Fibroblast of lung (primary cell): ENCODE results near the gene SLC7A14. TPM values are rescaled to one million over a fixed set of nuclear protein-coding genes. Genes with fewer than 3 reads are reported as not detected.

Source experiments
- DNase-seq, 2 donors: peaks; one replicate each; pipeline versions ENCODE4 v3.0.0 to v3.0.0-alpha.2; 2010; ENCODE audit warnings: low read depth in 2 of 2
- H2AFZ ChIP-seq: 2 replicates; pipeline ENCODE4 v1.5.1; 2012; ENCODE audit warnings: low read length, control low read depth, inconsistent platforms
- H3K27ac ChIP-seq: 2 replicates; pipeline ENCODE4 v1.5.1; 2011; ENCODE audit warnings: low read length, control low read depth; ENCODE audit not compliant: insufficient read depth
- H3K27me3 ChIP-seq: 2 replicates; pipeline ENCODE4 v1.5.1; 2011; ENCODE audit warnings: mild to moderate bottlenecking, low read length; ENCODE audit not compliant: control insufficient read depth, insufficient read depth
- H3K36me3 ChIP-seq: 2 replicates; pipeline ENCODE4 v1.5.1; 2011; ENCODE audit warnings: low read length; ENCODE audit not compliant: control insufficient read depth, insufficient read depth
- H3K4me1 ChIP-seq: 2 replicates; pipeline ENCODE4 v1.5.1; 2011; ENCODE audit warnings: low read length; ENCODE audit not compliant: control insufficient read depth, insufficient read depth; ENCODE audit errors: extremely low read depth
- H3K4me2 ChIP-seq: 2 replicates; pipeline ENCODE4 v1.5.1; 2011; ENCODE audit warnings: low read length, control low read depth; ENCODE audit not compliant: insufficient read depth; ENCODE audit errors: extremely low read depth
- H3K4me3 ChIP-seq, 4 experiments: fragments of 200-600 bp in 1 of 4; sonication (generic) in 1 of 4; replicated peaks in 1 of 4; 2 replicates each; pipeline ENCODE4 v1.5.1; 2011 to 2016; ENCODE audit warnings: low read length in 4 of 4, low read depth in 3 of 4, mild to moderate bottlenecking in 3 of 4, control low read depth in 2 of 4, inconsistent platforms in 1 of 4, mixed read lengths in 1 of 4; ENCODE audit not compliant: insufficient read depth in 1 of 4; ENCODE audit errors: control extremely low read depth in 1 of 4
- H3K79me2 ChIP-seq: 2 replicates; pipeline ENCODE4 v1.5.1; 2012; ENCODE audit warnings: mild to moderate bottlenecking, low read length, inconsistent platforms; ENCODE audit not compliant: control insufficient read depth, insufficient read depth
- H3K9ac ChIP-seq: 2 replicates; pipeline ENCODE4 v1.5.1; 2011; ENCODE audit warnings: mild to moderate bottlenecking, low read length, control low read depth; ENCODE audit not compliant: insufficient read depth
- H3K9me3 ChIP-seq: 2 replicates; pipeline ENCODE4 v1.5.1; 2012; ENCODE audit warnings: low read depth, low read length; ENCODE audit not compliant: control insufficient read depth, insufficient read depth
- H4K20me1 ChIP-seq: 2 replicates; pipeline ENCODE4 v1.5.1; 2011; ENCODE audit warnings: low read length; ENCODE audit not compliant: control insufficient read depth, insufficient read depth; ENCODE audit errors: extremely low read depth
- EZH2 ChIP-seq: IDR thresholded peaks from 2 replicates; pipeline ENCODE4 v1.5.1; 2012; ENCODE audit warnings: low read length, control low read depth, mild to moderate bottlenecking; ENCODE audit errors: missing control alignments
- polyA plus RNA-seq, 2 donors: library from polyadenylated mRNA; depleted of rRNA in 1 of 2; stranded (reverse) in 1 of 2; unstranded in 1 of 2; fragments of >200 nt; gene quantifications; 2 replicates each; pipeline ENCODE4 v1.2.1, GENCODE V29; 2011 to 2012; ENCODE audit warnings: missing spikeins in 1 of 2
- total RNA-seq: library from RNA; depleted of rRNA; stranded (reverse); fragments of >200 nt; gene quantifications from 2 replicates; pipeline ENCODE4 v1.2.1, GENCODE V29; 2014
- TF ChIP-seq, protein P1 (sequence below), 2 donors: IDR thresholded peaks in 1 of 2; conservative IDR thresholded peaks in 1 of 2; 1 replicate in 1 of 2; 2 replicates in 1 of 2; pipeline ENCODE4 v1.5.1; 2011 to 2012; ENCODE audit warnings: low read length in 2 of 2, control low read depth in 1 of 2, inconsistent platforms in 1 of 2, low read depth in 1 of 2, mild to moderate bottlenecking in 1 of 2

SLC7A14 gene
- total and polyA plus RNA-seq, 2 donors (not counting 1 experiment from before 2014, with no cell fraction given) = 1.3 to 3.4 TPM

DNA sequence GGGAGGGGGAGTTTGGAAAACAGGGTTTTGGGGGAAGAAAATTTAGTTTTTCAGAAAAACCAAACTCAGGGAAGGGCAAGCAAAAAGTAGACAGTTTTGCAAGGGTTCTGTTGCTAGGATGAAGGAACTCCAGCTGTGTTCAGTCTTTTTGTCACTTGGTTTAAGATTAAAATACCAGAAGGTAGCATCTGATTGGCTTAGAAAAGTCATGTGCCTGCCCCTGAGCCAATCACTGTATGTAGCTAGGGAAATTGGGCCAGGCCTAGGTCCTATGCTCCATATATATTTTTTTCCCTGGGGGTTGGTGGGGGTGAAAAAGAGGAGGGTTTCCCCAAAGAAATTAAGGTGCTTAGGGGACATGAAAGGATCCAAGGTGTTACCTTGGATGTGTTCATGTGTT is 142.9 kb downstream of the SLC7A14 start:
- peaks cover 4% of the 10 kb centered on the region for H3K36me3 ChIP-seq
- H2AFZ ChIP-seq = no peak overlapping the region
- no peak overlapping the region for H3K4me2 ChIP-seq
- peaks cover 5% of the 10 kb centered on the region for H3K4me1 ChIP-seq
- no peaks in the 10 kb centered on the region for H3K9me3 ChIP-seq
- H3K27ac ChIP-seq = no peak overlapping the region
- peak in 1 of 2 donors; percentile 59 for DNase-seq
- H3K9ac ChIP-seq = no peak overlapping the region
- no peak for TF ChIP-seq EZH2
- TF ChIP-seq, protein P1, sequence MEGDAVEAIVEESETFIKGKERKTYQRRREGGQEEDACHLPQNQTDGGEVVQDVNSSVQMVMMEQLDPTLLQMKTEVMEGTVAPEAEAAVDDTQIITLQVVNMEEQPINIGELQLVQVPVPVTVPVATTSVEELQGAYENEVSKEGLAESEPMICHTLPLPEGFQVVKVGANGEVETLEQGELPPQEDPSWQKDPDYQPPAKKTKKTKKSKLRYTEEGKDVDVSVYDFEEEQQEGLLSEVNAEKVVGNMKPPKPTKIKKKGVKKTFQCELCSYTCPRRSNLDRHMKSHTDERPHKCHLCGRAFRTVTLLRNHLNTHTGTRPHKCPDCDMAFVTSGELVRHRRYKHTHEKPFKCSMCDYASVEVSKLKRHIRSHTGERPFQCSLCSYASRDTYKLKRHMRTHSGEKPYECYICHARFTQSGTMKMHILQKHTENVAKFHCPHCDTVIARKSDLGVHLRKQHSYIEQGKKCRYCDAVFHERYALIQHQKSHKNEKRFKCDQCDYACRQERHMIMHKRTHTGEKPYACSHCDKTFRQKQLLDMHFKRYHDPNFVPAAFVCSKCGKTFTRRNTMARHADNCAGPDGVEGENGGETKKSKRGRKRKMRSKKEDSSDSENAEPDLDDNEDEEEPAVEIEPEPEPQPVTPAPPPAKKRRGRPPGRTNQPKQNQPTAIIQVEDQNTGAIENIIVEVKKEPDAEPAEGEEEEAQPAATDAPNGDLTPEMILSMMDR (conservative IDR thresholded peaks at IDR 0.05 in 1 of 2, IDR thresholded peaks at IDR 0.05 in 1 of 2; ENCODE audit: low read depth in 1 of 2, low read length in 2 of 2) = no peak
- no peak overlapping the region for H3K4me3 ChIP-seq
- H3K79me2 ChIP-seq = no peaks in the 10 kb centered on the region
- H4K20me1 ChIP-seq = no peaks in the 10 kb centered on the region
- no peaks in the 10 kb centered on the region for H3K27me3 ChIP-seq

DNA sequence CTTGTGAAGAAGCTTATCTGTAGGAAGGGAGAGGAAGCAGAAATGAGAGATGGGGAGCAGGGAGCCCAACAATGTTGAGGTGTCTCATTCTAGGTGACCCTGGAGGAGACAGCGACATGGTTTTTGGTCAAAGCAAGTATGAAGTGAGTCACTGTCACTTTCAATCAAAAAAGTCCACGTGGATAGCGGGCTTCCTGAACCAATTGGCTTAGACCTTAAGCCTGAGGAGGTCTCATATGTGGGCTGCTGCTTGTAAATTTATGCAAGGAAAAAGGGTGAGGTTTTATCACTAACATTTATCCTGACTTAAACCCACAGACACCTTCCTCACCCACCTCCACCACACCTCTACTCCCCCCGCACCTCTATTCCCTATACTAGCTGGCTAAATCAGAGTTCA is 144.5 kb downstream of the SLC7A14 start:
- H3K4me2 ChIP-seq = no peak overlapping the region

DNA sequence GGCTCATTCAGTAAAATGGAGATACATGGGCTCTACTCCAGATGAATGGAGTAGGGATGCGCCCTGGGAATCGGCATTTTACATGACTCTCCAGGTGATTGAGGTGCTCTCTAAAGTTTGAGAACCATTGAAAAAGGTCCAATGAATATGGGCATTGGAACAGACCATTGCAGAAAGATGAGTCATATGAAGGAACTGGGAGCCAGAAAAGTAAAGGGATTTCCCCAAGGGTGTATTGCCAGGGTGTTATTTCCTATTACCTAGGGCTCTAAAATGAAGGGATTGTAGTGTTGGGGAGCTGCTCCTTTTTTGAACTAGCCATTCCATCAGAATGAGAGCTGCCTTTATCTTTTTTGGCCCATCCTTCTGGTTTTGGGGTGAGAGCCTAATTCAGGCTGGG is 145.5 kb downstream of the SLC7A14 start:
- H3K4me3 ChIP-seq = no peak overlapping the region
- H3K4me2 ChIP-seq = no peak overlapping the region
- DNase-seq = peak in 1 of 2 donors; percentile 57

More for the DNA sequence above, 144.5 kb downstream of the SLC7A14 start:
- Histone ChIP-seq H3K36me3 (peaks cover 8% of the 10 kb centered on the region), H3K79me2 (no peaks in the 10 kb centered on the region), H3K9me3 (no peaks in the 10 kb centered on the region), H3K27ac (no peak overlapping the region), H3K4me3 (no peak overlapping the region), H3K4me1 (peaks cover 6% of the 10 kb centered on the region), H3K9ac (no peak overlapping the region), H2AFZ (no peak overlapping the region), H3K27me3 (no peaks in the 10 kb centered on the region), H4K20me1 (no peaks in the 10 kb centered on the region)
- DNase-seq = no peak
- TF ChIP-seq EZH2 = no peak
- TF ChIP-seq, protein P1 (conservative IDR thresholded peaks at IDR 0.05 in 1 of 2, IDR thresholded peaks at IDR 0.05 in 1 of 2; ENCODE audit: low read depth in 1 of 2, low read length in 2 of 2) = no peak

More for the DNA sequence above, 145.5 kb downstream of the SLC7A14 start:
- Histone ChIP-seq H3K27me3 (no peaks in the 10 kb centered on the region), H3K4me1 (peaks cover 6% of the 10 kb centered on the region), H3K27ac (no peak overlapping the region), H3K9me3 (no peaks in the 10 kb centered on the region), H4K20me1 (no peaks in the 10 kb centered on the region), H3K79me2 (no peaks in the 10 kb centered on the region), H2AFZ (no peak overlapping the region), H3K36me3 (peaks cover 13% of the 10 kb centered on the region), H3K9ac (no peak overlapping the region)
- TF ChIP-seq EZH2 = no peak
- TF ChIP-seq, protein P1 (conservative IDR thresholded peaks at IDR 0.05 in 1 of 2, IDR thresholded peaks at IDR 0.05 in 1 of 2; ENCODE audit: low read depth in 1 of 2, low read length in 2 of 2) = no peak
